SHP77 treated with DMSO at 0.1 percent for 48 hours (cell line): Measurements from ENCODE around the gene HYAL1.

Experiments used
- DNase-seq: peaks from one replicate; lab custom pipeline; 2025; lab: John Stamatoyannopoulos, UW

HYAL1 gene

DNA sequence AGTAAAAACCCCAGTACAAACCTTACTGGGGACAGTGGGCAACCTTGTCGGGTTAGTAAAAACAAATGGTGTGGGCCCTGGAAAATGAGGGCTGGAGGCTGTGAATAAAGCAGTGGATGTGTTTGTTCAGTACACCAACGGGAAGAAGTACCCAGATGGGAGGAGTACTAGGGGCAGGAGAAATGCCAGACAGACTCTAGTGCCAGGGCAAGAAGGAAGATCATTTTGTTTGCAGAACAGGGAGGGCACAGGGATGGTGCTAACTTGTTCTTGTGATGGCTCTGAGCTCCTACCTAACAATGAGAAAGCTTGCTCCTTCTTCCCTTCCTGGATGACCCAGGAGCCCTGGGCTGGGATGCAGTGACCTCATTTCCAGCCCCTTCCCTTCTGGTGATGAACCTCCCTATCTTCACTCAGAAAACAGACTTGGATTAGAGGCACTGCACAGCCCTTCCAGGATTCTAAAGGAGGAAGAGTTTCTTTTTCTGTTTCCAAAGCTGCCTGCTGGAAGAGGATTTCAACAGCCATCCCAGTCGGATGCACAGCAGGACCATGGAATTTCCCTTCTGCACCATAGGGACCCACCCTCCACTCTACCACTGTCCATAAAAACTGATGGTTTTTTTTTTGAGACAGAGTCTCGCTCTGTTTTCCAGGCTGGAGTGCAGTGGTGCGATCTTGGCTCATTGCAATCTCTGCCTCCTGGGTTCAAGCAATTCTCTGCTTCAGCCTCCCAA, 31.1 kb upstream of the HYAL1 start:
- no peak for DNase-seq

DNA sequence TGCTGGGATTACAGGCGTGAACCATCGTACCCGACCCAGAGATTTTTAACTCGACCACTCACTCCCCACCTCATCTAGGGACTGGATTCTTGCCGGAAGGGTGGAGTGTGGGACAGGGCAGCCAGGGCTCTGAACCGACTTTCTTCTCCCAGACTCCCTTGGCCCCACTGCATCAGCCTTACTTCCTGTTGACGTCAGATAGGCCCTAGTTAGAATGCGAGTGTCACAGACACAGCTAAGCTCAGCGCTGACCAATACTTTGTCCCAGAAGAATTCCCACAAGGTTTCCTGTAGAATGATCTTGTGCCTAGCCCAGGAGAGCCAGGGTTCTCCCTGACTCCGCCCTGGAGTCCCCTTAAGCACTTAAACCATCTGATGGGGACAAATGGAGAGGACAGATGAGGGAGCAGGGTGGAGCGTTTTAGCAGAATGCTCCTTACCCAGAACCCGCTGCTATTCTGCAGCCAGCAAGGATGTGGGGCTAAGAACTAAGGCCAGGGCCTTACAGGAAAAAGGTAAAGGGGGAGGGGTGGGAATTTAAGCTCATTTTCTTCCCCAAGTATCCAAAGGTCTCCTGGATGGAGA, 30.5 kb upstream of the HYAL1 start:
- no peak for DNase-seq

DNA sequence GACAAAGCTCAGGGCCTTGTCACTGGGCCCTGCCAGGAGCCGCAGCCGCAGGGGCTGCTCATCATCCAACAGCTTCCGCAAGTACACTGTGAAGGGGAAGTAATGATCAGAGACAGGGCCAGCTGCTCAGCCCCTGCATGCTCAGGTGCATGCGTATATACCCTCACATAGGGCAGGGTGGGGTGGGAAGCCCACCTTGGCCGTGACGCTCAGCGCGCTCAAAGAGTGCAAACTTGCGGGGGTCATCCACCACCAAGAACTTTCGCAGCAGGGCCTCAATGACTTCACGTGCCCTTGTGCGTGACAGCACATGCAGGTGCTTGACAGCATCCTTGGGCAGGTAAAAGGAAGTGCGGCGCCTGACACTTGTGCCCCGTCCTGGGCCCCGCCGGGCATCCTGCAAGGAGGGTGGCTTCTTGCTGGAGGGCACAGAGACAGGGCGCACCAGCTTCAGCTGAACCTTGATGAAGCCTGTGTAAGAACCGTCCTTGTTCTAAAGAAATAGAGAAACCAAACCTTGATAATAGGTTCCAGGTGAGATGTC, 28.1 kb upstream of the HYAL1 start:
- DNase-seq, result no peak

DNA sequence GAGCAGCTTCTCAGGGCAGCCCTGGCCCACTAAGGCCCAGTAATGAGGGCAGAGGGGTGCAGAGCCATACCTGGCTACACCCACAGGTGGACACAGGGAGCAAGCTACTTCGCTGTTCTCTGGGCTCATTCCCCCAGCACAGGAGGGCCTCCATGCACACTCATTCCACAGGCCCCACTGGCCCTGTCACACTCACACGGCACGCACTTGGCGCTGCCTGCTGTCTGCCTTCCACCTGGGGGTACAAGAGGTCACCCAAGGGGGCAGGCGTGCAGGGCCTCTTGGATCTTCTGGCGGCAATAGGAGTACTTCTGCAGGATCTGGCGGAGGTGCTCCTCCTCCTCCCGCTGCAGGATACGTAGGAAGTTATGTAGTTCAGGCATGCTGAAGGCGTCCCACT, 27.0 kb upstream of the HYAL1 start:
- DNase-seq, result no peak

DNA sequence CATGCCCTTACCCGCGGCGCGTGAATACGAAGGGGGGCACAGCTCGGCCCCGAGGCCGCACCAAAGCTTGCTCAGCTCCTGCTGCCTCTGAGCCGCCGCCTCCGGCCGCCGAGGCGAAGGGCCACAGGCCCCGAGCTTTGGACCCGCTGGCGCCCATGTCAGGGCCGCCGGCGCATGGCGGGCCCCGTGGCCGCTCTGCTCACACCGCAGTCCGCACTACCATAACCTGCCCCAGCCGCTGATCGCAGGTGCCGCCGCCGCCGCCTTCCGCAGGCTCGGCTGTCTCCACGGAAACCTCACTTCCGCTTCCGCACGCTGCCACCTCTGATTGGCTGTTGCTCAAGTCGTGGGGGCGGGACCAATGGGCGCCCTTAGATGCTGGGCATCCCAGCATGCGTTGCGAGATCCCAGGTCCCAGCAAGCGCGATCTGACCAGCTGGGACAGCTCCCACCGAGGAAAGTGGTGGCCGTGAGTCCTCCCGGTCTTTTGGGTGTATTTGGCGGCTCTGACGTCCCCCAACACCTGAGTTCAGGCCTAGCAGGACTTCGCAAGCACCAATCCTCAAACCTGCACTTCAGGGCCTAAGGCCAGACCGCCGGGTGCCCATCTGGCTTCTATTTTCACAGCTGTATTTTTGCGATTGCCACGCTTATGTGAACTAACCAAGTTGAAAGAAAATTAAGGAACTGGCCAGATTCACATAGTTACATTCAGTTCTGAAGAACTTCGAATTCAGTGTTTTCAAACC, 24.7 kb upstream of the HYAL1 start, which contains the start of gene TUSC2:
TUSC2 (minus strand) TSS at position 281 of the 749 bp plus-strand sequence; CDS start at position 157, 124 bp downstream.
- peak; percentile 76 for DNase-seq

DNA sequence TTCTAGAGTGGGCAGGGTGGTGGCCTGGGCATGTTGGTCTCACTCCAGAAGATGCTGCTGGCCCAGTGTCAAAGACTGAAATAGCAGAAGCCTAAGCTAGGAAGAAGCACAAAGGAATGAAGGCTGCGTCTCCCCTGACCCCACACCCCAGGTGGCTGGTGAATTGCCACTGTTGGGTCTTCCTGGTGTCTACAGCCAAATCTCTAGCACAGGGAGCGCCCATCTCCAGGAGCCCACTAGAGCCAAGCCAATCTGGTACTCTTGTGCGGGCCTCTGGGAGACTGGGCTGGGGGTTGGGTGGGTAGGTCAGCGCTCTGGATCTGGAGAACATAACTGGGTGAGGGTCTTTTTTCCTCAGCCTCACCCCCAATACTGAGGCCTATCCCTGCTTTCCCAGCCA, 23.8 kb upstream of the HYAL1 start:
- no peak for DNase-seq

DNA sequence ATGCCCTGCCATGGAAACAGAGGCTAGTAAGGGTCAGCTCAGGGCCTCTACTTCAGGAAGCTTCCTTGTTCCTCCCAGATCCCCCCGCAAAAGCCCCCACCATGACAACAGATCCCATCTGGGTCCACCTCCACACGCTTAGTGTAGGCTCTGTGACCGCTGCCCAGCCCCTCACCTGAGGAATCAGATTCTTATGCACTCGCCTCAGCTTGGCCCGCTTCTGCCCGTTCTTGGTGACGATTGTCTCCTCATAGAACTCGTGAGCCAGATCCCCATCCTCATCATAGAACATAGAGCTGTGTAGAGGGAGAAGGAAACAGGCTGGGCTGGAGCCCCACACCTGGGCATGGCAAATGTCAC, 22.8 kb upstream of the HYAL1 start:
- DNase-seq, result no peak

DNA sequence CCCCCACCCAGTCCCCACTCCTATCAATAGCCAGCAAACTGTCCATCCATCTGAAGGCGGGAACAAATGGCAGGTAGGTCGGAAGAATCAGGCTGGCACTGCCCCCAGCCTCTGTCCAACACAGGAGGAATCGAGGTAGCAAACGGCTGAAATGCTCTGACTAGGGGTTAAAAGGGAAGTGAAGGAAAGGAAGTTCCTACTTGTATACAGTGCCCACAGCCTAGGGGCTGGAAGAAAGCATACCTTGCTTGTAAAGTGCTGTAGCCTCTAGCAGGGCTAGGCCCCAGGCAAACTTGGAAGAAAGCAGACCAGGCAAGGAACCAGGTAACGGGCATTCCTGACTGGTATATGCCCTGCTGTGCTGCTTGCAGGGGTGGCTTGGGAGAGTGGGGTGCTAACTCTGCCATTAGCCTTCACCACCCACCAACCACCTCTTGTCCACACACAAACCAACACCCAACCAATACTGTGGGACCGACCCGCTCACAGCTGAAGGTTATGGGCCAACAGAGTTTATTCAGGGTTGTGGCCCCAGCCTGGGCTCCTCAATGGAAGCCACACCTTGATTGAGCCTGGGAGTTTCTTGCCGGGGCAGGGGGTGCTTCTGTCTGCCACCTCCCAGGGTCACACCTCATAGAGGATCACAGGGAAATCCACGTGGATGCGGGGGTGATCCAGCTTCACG, 22.3 kb upstream of the HYAL1 start:
- DNase-seq, result no peak

DNA sequence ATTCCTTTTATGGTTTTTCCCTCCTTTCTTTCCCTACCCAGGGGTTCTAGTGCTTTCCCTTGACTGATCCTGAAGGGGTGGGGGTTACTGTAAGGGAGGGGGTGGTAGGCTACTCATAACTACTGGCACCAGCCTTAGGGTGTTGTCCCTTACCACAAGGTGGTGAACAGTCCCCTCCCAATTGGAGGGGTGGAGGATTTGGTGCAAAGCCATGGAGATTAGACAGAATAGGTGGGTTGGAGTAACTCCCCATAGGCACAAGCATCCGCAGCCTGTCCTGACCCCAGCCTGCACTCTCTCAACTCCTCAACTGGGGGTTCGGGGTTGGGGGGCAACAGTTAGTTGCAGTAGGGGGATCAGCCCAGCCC, 21.7 kb upstream of the HYAL1 start:
- no peak for DNase-seq

DNA sequence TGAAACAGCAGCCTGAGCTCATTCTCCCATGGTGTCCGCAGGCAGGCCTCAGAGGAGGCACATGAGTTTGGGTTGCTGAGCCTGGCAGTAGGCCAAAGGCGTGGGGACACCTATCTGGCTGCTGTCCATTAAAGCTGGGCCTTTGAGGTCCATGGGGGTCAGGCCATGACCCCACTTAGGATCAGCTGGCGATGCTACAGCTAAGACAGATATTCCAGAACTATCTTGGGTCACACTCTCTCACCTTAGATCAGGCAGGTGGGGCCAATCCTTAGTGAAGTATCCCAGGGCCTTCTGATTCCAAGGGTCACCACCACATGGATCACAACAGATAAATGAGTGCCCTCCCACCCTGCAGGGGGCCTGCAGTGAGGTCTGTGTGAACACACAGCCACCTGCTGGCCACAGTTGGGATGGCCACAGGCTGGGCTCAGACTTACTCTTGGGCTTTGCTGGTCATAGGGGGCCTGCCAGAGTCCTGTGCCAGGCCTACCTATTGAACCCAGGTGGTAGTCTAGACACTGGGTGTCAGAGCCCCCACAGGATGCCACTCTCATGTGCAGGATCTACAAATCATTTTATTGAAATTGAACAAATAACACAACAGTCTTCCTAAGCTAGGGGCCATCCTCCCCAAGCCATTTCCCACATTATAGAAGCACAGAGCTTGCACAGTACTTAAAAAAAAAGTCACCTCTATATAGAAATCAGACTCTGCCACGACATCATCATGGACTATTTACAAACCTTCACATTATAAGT, 21.2 kb upstream of the HYAL1 start:
- DNase-seq, result no peak

DNA sequence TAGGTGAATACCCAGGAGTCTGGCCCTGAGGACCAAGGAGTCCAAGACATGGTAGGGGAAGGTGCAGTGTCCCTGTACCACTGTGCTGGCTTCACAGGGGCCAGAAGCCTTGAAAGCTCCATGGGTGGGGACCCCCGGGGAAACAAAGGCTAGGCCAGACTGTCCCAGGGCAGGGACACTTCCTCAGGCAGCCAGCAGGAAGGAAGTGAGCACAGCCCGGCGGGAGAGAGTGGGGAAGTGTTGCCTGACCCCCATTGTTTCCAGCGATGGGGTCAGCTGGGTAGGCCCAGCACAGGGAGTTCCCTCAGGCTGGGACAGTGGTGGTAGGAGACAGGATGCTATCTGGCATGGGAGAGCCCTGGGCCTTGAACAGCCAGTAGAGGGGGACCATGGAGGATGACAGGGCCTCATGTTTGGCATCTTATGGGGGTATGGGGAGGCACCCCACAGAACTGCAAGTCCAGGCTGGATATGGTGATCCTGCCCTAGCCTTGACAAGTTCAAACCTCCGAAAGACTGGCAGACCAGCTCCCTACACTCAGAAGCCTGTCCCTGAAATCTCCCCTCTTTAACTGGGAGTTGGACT, 20.3 kb upstream of the HYAL1 start:
- no peak for DNase-seq

DNA sequence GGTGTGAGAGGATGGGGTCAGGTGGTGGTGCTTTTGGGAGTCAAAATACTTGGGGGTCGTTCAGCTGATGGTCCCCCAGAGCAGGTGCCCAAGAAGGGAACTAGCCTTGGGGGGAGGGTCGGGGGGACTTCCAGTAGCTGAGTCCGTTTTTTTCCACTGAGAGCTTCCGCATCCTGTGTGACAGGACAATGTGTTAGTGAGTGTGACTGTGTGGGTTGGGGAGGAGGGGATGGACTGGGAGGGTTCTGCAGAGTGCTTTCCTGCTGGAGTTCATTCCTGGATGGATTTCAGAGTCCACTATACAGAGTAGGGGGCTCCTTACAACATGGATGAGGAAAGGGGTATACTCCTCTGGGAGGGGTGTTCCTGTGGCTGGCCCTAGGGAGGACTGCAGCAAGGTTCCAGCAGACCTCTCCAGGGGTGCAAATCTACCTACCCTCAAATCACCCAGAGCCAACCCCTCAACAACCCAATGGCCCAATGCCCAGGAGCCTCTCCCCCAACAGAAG, 19.8 kb upstream of the HYAL1 start:
- peak; percentile 18 for DNase-seq

DNA sequence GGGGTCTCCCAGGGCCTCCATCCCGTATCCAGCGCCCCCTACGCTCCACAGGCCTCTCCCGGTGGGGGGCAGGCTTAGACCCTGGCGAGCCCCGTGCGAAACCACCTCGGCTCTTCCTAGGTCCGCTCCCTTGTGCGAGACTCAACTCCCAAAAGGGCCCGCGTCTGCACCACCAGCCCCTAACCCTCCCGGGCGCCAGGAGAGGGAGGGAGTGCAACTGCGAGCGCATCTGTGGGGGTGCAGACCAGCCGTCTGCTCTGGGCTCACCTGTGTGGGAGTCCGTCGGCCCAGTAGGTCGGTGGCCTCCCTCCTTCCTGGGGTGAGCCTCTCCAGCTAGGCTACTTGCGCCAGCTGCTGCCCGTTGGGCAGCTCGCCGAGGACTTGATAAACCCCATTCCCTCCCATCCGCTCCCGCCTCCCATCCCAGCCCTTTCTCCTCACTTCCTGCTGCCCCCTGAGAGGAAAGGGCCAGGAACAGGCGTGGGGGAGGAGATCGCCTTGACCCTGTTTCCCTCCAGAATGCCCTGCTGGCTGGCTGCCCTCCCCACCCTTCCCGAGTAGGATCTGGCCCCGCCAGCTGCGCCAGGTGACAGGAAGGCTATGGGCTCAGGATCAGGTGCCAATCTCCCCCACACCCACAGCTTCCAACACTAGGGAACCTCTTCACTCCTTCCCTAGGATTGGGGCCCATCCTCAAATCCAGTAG, 19.2 kb upstream of the HYAL1 start, which contains the start of gene HYAL2:
HYAL2 (minus strand) TSS at position 360 of the 706 bp plus-strand sequence. CDS start 2,256 bp downstream, outside the sequence.
- DNase-seq, result peak; percentile 48

DNA sequence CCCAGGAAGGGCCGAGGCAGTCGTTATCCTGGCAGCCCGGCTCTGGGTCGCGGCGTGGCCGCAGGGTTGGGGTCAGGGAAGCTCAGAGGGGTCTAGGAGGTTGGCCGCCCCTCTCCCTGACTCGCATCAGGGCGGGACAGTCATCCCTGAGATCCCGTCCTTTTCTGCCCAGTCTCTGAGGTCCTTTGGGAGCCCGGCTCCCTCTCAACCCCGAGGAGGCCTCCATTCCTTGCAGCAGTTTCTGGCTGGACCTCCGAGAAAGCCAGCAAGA, 18.7 kb upstream of the HYAL1 start:
- DNase-seq, result no peak

DNA sequence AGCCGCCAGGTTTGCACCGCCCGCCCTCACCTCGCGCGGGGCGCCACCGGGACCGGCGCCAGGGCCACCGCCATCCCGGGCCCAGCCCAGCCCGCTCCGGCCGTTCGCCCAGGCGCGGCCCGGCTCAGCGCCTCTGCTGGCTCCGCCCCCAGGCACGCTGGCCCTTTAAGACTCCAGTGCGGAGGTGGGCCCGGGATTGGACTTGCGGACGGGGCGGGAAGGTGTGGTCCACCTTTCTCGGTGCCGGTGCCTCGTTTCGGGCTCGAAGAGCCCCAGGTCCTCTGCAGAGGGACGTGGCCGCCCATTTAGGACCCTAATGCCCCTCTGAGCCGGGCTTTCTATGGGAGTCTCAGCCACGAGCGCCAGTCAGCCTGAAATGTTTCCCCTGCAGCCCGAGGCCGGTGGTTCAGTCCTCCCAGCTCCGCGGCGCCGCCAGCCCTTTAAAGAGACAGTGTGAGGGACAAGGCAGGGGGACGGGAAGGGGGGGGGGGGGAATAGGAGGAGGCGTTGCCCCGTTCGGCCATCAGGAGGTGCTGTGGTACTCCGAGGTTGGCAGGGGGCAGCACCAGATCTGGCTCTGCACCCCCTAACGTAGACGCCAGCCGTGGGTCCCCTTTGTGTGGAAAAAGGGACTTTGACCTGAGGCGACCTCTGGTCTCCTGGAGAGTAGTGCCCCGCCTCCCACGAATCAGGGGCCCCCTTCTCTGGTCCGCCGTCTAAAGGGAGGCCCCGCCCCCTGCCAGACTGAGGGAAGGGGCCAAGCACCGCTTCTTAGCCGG, 18.2 kb upstream of the HYAL1 start:
- DNase-seq, result peak; percentile 78

DNA sequence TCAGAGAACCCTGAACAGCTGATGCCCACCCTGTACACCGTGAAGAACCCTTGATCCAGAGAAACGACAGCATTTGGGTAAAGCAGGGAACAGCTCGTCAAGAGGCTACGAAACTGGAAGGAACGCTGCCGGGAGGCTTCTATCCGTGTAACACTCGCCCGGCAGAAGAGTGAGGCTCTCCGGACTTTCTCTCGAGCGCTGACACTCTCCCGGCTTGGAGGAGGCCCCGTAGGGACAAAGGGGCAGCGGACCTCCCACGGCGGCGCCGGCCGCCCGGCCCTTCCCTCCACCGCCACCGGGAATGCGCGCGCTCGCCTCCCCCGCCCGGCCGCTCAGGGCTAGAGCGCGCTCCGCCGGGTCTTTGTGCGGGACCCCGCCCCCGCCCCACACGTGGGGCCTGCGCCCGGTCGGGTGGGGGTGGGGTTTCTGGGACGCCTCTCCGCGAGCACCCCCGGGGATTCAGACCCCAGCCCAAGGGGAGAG, 17.5 kb upstream of the HYAL1 start:
- no peak for DNase-seq

DNA sequence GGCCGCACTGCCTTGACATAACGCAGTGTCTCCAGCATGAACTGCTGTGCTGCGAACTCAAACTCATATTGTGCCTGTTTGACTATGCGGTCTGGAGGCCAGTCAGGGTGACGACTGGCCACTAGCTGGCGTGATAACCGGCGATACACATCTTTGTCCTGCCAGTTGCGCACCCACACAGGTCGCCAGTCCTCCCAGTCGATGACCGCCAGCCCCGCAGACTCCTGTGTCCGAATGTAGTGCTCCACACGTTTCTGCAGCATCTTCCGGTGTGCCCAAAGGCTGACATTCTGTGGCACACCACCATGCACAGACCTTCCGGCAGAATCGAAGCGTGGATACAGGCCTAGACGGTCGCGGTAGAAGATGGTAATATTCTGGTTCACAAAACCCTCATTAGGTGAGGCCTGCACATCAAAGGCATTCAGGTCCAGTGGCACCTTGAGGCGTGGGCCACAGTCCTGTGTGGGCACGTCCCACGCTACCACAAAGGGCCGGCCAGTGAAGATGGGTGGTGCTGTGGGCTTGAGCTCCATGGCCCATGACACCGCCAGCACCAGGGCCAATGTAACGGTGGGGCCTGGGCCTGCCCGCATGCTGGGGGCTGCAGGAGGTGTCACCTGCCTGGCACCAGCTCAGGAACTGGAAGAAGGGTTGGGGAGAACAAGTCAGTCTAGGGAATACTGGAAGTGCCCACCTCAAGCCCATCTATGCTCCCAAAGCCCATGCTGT, 16.7 kb upstream of the HYAL1 start:
- DNase-seq, result no peak

DNA sequence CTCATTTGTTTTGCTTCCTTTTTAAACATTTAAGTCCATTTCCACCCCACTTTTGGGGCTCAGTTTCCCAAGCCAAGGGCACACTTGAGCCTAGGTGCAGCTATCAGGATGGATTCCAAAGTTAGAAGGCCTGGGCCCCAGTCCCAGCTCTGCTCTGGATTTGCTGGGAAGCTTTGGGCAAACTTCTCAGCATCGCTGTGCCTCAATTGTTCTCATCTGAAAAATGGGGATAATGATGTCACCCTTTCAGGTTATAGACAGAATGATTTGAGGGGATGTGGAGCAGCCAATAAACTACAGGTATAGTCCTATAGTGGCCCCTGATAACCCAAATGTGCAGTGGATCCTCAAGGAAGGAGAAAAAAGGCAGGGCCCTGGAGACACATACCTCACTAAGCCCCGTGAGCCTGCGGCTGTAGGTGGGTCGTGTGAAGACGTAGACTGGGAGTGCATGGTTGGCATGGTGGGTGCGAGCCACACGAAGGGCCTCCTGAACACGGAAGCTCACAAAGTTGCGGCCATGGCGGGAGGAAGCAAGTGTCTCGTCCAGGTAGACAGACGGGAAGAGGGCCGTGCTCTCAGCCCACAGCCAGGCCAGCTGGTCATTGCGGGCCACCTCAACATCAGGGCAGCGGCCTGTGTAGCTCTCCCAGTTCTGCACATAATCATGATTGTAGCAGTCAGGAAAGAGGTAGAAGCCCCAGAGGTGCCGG, 16.0 kb upstream of the HYAL1 start:
- DNase-seq, result no peak
